GM18507 (cell line): Measurements from ENCODE around the gene KHDC4.
A peak's percentile ranks its signal among the peaks of the same experiment; 100 is the strongest.
"Not testable (repeated sequence)": the region's sequence is repeated elsewhere in the genome, so short reads cannot be mapped to it uniquely, and the experiment has no call there.

Experiments used
- DNase-seq: peaks from one replicate; pipeline ENCODE4 v3.0.0; 2011; ENCODE audit warnings: low read depth; ENCODE audit not compliant: insufficient read length; ENCODE audit errors: extremely low spot score
- FAIRE-seq: peaks from 2 replicates; lab custom pipeline; 2011; peaks lifted over from hg19 to GRCh38; lab: Jason Lieb, UNC

Gene KHDC4

DNA sequence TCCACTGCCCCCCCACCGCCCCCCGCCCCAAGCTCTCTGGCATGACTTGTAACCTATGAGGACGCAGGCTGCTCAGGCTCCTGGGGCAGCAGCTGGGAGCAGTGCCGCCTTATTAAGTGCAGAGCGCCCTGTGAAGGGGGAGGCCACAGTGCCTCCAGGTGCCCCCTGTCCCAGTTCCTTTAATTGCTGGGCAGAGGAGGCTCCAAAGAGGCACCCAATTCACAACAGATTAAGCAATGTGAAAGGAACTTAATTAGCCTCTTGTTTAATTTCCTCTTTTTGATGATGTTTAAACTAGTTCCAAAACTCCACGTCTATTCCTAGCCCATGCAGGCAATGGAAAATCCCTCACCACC lies 10.2 kb upstream of the KHDC4 start:
- no peak for DNase-seq
- no peak for FAIRE-seq

DNA sequence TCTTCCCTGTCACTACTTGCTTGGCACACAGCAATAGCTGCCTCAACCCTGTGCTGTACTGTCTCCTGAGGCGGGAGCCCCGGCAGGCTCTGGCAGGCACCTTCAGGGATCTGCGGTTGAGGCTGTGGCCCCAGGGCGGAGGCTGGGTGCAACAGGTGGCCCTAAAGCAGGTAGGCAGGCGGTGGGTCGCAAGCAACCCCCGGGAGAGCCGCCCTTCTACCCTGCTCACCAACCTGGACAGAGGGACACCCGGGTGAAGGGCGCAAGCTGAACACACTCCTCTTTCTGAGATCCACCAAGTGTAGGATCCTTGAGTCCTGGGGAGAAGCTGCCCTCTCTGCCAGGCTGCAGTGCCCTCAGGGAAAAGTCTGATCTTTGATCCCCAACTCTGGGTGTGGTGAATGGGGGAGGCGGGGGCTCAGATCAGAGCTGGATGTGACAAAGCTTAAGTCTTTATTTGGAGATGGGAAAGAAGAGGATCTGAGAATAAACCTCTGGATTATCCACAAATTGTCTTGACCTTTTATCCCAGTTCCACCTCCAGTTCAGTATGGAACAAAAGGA lies 8.4 kb upstream of the KHDC4 start:
- FAIRE-seq, result no peak
- DNase-seq, result no peak

DNA sequence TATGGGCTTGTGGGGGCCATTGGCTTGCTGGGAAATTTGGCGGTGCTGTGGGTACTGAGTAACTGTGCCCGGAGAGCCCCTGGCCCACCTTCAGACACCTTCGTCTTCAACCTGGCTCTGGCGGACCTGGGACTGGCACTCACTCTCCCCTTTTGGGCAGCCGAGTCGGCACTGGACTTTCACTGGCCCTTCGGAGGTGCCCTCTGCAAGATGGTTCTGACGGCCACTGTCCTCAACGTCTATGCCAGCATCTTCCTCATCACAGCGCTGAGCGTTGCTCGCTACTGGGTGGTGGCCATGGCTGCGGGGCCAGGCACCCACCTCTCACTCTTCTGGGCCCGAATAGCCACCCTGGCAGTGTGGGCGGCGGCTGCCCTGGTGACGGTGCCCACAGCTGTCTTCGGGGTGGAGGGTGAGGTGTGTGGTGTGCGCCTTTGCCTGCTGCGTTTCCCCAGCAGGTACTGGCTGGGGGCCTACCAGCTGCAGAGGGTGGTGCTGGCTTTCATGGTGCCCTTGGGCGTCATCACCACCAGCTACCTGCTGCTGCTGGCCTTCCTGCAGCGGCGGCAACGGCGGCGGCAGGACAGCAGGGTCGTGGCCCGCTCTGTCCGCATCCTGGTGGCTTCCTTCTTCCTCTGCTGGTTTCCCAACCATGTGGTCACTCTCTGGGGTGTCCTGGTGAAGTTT lies 7.8 kb upstream of the KHDC4 start:
- FAIRE-seq, result no peak
- DNase-seq, result no peak

DNA sequence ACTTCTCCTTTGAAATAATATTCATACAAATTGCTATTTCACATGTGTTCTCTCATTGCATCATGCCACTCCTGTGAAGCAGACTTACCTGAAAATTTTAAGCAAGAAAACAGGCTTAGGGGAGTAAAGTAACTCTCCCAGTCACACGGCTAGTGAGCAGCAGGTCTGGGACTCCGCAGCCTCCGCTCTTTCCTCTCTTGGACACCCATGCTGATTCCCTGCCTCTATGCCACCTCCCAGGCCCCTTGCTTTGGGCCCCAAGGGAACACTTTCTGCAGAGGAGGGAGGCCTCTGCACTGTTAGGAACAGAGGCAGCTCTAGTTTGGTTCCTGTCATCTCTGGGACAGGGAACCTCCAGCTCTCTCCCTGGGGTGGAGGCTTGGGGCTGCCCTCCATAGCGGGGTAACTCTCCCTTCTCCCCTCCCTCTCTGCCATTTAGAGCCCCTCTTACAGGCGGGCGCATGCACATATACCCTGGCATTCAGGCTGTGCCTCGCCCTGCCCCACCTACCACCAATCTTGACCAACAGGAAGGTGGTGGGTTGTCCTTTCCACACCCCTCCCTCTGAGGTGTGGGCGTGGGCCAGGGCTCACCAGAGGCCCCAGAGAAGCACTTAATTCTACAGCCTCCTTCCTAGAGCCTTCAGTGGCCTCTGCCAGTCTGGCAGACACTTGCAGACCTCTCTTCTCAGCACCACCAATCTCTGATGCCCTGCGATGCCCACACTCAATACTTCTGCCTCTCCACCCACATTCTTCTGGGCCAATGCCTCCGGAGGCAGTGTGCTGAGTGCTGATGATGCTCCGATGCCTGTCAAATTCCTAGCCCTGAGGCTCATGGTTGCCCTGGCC lies 7.0 kb upstream of the KHDC4 start, which contains the start of gene RXFP4:
Gene RXFP4 (plus strand): TSS at position 646 of the 852 bp plus-strand sequence. CDS start 72 bp downstream, at position 718.
- FAIRE-seq (peak; percentile 50), DNase-seq (no peak)

DNA sequence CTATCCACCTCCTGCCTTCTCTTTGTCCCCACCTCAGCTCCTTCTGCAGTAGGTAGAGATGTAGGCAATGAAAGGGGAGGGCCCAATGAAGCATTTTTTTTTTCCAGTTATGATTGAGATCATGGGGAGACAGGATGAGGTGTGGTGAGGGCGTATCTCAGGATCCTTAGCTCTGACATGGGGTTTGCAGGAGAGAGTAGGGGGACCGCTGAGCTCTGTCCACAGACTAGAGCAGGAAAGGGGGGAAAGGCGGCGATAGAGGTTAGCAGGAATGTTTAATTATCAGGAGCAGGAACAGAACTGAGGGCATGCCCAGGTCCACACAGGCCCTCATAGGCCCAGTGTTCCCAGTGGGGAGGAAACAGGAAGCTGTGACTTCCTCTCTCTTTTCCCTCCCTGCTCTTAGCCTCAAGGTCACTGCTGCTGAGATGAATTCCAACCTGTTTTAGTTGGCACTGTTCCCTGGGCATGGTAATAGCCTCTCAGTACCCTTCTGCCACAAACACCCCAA lies 6.3 kb upstream of the KHDC4 start:
- FAIRE-seq (peak; percentile 33), DNase-seq (no peak)

DNA sequence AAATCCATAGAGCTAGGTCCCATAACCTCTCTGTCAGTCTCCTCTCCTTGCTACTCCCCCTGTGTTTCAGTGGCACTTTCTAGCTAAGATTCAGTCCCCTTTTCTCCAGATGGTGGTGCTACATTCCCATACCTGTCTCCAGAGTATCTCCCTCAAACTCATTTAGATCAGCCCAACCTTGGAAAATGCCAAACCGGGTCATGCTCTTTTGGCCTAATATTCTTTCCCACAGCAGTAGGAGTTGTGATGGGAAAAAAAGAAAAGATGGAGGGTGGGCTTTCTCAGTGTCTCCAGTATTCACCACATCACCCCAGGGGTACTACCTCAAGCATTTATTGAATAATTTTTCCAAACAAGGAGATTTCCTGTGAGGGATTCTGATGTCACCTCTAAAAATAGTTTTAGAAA lies 4.0 kb upstream of the KHDC4 start:
- no peak for DNase-seq
- peak; percentile 91 for FAIRE-seq

DNA sequence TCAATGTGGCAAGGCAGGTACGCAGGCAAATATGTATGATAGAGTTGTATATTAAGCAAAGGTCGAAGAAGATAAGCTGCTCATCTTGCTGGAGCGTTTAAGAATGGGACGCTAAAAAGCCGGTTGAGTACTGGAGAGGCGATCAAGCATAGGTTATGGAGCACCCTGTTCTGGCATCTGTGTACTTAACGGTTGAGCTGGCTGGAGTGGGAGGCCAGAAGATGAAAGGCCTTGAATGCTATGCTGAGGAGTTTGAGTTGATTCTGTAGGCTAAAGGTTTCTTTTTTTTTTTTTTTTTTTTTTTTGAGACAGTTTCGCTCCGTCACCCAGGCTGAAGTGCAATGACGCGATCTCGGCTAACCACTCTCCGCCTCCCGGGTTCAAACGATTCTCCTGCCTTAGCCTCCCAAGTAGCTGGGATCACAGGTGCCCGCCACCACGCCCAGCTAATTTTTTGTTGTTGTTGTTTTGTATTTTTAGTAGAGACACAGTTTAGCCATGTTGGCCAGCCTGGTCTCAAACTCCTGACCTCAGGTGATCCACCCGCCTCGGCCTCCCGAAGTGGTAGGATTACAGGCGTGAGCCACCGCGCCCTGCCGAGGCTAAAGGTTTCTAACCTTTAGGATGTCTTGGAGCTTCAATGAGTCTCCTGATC lies 850 bp upstream of the KHDC4 start:
- FAIRE-seq, result no peak
- DNase-seq, result no peak

DNA sequence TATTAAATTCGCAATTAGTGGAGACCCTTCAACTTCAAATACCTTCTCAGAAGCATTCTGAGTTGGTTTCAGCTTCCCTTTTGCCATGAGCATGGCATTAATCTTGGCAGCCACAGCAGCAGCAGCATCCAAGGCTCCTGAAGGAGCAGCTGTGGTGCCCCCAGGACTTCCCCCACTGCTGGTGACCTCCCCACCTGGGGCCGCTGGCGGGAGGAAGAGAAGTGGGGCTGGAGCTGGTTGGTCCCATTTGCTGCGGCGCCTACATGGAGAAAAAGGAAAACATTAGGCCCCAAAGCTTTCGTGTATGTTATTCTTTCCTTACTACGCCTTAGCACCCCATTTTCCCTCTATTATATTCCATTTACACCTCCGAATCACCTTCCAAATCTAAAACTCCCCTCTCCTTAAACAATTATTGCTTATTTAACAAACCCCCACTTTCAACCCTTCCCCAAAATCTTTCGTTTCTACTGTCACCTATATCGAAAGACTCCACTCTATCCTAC lies 569 bp downstream of the KHDC4 start:
- no peak for FAIRE-seq
- no peak for DNase-seq

DNA sequence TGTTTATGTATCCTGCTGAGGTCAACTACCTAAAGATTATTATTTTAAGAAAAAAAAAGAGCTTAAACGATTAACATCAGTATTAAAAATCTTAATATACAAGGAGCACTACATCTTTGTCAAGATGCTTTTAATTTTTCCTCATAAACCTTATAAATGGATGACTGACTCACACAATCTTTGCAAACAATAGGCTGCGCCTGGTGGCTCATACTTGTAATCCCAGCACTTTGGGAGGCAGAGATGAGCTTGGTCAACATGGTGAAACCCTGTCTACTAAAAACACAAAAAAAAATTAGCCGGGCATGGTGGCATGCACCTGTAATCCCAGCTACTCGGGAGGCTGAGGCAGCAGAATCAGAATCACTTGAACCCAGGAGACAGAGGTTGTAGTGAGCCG lies 1.7 kb downstream of the KHDC4 start:
- FAIRE-seq (no peak), DNase-seq (no peak)

DNA sequence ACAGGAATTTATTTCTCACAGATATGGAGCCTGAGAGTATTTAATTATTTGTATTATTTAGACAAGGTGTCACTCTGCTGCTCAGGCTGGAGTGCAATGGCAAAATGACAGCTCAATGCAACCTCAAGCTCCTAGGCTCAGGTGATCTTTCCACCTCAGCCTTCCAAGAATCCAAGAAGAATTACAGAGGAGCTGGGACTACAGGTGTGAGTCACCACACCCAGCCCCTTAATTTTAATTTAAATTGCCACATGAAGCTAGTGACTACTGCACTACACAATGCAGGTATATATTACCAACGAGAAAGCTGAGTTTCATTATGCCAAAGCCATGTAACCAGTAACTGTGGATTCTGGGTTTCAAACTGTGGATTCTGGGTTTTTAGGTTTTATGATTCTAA lies 2.1 kb downstream of the KHDC4 start:
- no peak for FAIRE-seq
- no peak for DNase-seq

DNA sequence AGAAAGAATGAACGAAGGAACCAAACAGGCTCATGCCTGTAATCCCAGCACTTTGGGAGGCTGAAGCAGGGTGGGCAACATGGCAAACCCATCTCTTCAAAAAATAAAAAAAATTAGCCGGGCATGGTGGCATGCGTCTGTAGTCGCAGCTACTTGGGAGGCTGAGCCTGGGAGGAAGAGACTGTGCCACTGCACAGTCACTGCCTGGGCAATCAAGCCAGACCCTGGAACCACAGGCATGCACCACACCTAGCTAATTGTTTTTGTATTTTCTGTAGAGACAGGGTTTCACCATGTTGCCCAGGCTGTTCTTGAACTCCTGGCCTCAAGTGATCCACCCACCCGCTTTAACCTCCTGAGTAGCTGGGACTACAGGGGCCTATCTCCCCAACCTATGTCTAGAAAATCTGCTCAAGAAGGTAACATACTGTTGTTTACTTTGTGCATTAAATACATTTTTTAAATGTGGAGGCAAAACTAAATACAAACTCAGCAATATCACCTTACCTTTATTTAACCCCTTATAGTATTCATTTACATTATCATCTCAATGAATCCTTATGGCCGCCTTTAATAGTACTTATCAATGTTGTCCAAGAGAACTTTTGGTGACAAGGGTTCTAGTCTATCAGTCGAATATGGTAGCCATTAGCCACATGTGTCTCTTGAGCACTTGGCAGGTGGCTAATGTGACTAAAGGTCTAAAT lies 2.7 kb downstream of the KHDC4 start:
- no peak for DNase-seq
- FAIRE-seq, result no peak

DNA sequence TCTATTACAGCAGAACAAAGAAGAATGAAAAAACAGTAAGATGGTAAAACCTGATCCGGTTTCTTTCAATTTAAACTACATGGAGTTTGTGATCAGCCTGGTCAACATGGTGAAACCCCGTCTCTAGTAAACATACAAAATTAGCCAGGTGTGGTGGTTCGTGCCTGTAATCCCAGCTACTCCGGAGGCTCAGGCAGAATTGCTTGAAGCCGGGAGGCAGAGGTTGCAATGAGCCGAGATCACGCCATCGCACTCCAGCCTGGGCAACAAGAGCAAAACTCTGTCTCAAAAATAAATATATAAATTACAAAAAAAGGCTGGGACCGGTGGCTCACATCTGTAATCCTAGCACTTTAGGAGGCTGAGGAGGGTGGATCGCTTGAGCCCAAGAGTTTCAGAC lies 3.5 kb downstream of the KHDC4 start:
- DNase-seq, FAIRE-seq: not testable (repeated sequence)

DNA sequence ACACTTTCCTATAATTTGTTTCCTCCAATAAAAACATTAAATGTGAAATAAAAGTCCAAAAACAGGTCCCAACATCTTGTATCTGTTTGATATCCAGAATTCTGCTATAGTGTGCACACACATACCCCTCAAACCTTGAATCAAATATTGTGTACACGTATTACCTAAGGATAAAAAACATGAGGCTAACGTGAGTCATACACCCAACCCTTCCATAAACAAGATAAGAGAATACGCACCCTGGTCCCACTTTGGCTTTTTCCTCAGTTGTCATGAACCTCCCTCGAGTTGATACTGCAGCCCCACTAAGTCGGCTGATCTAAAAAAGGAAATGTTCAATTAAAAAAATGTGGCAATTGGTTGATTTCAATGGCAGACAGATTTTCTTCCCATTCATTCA lies 5.2 kb downstream of the KHDC4 start:
- FAIRE-seq (no peak), DNase-seq (no peak)

DNA sequence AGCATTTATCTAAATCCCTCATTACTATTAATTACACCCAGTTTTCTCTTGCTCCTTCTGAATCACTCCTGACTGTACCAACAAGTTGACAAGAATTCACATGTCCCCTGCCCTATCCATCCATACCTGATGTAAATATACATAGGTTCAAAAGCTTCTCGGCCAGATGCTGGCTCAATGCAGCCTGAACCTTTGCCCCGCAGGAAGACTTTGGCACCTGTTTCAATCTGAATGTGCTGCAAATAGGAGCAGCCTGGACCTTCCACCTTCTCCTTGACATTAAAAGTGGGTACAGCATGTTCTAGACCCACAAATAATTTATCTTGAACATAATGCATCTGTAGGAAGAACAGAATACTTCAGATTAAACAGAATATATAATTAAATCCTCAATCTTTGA lies 8.7 kb downstream of the KHDC4 start:
- FAIRE-seq, result no peak
- no peak for DNase-seq

DNA sequence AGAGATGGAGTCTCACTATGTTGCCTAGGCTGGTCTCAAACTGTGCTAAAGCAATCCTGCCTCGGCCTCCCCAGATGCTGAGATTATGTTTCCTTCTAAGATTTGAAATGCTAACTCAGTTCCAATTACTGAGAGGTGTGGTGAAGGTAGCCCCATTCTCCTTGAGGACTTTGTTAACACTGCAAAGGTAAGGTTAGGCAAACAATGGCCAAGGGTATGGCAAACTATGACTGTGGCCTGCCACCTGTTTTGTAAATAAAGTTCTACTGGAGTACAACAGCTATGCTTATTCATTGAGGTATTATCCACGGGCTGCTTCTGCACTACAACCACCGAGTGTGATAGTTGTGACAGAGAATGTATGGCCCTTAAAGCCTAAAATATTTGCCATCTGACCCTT lies 13.5 kb downstream of the KHDC4 start:
- FAIRE-seq (no peak), DNase-seq (no peak)

DNA sequence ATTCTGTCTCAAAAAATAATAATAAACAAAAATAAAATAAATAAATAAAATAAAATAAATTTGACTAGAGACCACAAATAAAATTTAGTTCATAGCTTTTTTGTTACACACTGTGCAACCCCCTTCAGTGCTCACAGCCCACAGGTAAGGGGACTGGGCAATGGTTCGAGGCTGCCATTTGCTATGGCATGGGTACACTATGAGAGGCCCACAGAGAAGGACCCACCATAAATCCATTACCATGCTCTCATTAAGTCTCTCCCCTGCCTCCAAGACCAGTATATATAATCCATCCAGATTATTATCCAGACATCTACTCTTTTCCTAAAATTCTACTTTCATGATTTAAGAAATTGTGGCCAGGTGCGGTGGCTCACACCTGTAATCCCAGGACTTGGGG lies 14.4 kb downstream of the KHDC4 start:
- no peak for DNase-seq
- FAIRE-seq, result no peak

DNA sequence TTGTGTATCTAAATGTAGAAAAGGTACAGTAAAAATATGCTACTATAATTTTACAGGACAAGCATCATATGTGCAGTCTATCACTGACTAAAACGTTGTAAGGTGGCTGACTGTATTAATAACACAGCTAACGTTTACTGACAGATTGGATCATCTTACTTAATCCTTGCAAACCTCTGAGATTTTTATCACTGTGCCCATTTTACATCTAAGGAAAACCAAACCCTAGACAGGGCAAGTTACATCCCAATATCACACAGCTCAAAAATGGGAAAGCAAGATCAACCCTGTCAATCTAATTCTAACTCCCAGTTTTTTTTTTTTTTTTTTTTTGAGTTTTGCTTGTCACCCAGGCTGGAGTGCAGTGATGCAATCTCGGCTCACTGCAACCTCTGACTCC lies 15.6 kb downstream of the KHDC4 start:
- FAIRE-seq, result no peak
- DNase-seq, result no peak

DNA sequence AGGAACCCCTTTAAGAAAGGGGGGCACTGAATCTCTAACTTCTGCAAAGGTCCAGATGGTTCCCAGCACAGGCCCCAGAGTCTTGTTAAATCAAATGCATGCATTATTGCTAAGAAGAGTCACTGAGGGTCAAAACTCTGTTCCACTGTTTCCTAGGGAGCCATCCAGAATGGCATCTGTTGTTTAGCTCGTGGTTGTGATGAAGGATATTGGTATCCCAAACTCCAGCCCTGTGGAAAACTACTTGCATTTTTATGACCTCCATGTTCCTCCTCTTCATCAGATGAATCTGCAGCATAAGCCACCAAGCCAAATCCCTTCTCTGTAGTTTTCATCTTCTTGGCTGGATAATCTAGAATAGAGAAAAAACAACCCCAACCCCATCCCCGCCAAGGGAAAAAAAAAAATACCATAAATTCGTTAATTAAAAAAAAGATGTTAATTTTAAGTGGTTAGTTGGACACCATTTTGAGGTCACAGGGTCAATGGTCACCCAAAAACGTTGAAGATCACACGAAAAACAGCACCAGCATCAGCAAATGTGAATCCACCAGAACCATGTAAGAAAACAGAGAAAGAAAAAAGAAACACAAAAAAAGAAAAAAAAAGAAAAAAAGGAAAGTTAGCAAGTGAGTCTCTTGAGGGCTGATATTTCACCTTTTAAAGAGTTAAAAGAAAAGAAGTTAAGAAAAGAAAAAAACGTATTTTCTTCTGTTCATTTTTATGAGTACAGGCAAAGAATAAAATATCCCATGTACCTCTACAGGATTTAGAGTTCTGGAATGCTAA lies 20.1 kb downstream of the KHDC4 start:
- DNase-seq (no peak), FAIRE-seq (no peak)
